ENCODE measurements around the gene CRKL.

DNA sequence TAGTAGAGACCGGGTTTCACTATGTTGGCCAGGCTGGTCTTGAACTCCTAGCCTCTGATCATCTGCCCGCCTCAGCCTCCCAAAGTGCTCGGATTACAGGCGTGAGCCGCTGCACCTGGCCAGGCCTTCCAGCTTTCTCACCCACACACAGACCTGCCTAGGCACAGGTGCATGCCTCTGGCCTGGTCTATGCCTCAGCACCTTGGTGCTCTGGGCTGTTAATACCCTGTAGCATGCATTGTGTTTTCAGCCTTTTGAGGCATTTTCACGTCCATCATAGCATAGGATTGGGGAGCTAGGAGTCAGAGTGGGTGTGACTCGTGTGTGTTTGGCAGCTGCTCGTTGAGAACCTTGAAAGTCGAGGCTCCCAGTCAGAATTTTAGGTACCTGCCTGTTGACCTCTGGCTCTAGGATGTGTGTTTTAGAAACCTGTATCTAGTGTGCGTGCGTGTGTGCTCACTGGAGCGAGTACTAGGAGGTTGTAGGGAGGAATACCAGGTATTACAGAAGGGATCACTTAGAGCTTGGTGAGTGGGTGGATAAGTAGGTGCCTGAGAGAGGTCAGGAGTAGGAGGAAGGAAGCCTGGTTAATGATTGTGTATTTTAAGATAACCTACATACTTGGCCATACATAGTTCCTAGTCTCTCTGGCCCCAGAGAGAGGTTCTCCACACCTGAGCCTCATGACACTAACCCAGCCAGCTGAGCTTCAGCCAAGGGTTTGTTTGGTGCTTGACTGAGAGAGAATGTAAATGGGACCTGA is 20.0 kb downstream of the CRKL start:
- TF ChIP-seq, protein P1, sequence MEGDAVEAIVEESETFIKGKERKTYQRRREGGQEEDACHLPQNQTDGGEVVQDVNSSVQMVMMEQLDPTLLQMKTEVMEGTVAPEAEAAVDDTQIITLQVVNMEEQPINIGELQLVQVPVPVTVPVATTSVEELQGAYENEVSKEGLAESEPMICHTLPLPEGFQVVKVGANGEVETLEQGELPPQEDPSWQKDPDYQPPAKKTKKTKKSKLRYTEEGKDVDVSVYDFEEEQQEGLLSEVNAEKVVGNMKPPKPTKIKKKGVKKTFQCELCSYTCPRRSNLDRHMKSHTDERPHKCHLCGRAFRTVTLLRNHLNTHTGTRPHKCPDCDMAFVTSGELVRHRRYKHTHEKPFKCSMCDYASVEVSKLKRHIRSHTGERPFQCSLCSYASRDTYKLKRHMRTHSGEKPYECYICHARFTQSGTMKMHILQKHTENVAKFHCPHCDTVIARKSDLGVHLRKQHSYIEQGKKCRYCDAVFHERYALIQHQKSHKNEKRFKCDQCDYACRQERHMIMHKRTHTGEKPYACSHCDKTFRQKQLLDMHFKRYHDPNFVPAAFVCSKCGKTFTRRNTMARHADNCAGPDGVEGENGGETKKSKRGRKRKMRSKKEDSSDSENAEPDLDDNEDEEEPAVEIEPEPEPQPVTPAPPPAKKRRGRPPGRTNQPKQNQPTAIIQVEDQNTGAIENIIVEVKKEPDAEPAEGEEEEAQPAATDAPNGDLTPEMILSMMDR (IDR thresholded peaks at IDR 0.05; ENCODE audit: low read depth, low read length) = no peak
- no peak for TF ChIP-seq EZH2phosphoT487 (IDR thresholded peaks at IDR 0.05; ENCODE audit: low read depth)
